Activated T-cell treated with anti-CD3 and anti-CD28 coated beads for 4 hours (primary cell): ENCODE measurements around the gene ARHGAP30.

ENCODE experiments used
- DNase-seq: peaks from one replicate; pipeline ENCODE4 v3.0.0-alpha.2; 2020

ARHGAP30 gene

GRCh38 chr1:161089251-161089924, 19.7 kb upstream of the ARHGAP30 start, which contains the start of gene NECTIN4:
TSS of gene NECTIN4 (minus strand) at chr1:161089558. CDS start at chr1:161089296, 262 bp downstream.
- DNase-seq = no peak

- DNase-seq = no peak
Observed at GRCh38 chr1:161088587-161089110, 19.0 kb upstream of the ARHGAP30 start.

- DNase-seq = no peak
Observed at GRCh38 chr1:161086457-161086856, 16.8 kb upstream of the ARHGAP30 start.

- no peak for DNase-seq
Observed at GRCh38 chr1:161085165-161085564, 15.5 kb upstream of the ARHGAP30 start.

GRCh38 chr1:161084597-161084988, 14.9 kb upstream of the ARHGAP30 start:
- DNase-seq = no peak

GRCh38 chr1:161083748-161084596, 14.3 kb upstream of the ARHGAP30 start:
- DNase-seq = no peak

GRCh38 chr1:161082996-161083747, 13.5 kb upstream of the ARHGAP30 start:
- DNase-seq = no peak

GRCh38 chr1:161082483-161082882, 12.8 kb upstream of the ARHGAP30 start:
- DNase-seq = no peak

- no peak for DNase-seq
Observed at GRCh38 chr1:161081519-161081918, 11.8 kb upstream of the ARHGAP30 start.

- DNase-seq = no peak
Observed at GRCh38 chr1:161080441-161081405, 11.0 kb upstream of the ARHGAP30 start.

- no peak for DNase-seq
Observed at GRCh38 chr1:161079436-161080110, 9.9 kb upstream of the ARHGAP30 start.

GRCh38 chr1:161077426-161077825, 7.7 kb upstream of the ARHGAP30 start:
- DNase-seq = no peak

GRCh38 chr1:161076410-161076809, 6.7 kb upstream of the ARHGAP30 start:
- no peak for DNase-seq

GRCh38 chr1:161074676-161075368, 5.1 kb upstream of the ARHGAP30 start:
- DNase-seq = no peak

- DNase-seq = no peak
Observed at GRCh38 chr1:161073474-161074121, 3.9 kb upstream of the ARHGAP30 start.

GRCh38 chr1:161072751-161073449, 3.2 kb upstream of the ARHGAP30 start:
- DNase-seq = no peak

GRCh38 chr1:161071886-161072371, 2.2 kb upstream of the ARHGAP30 start:
- DNase-seq = no peak

GRCh38 chr1:161070761-161071160, 1.1 kb upstream of the ARHGAP30 start:
- DNase-seq = no peak

GRCh38 chr1:161069241-161069640, 450 bp downstream of the ARHGAP30 start:
- no peak for DNase-seq
